ENCODE measurements around the gene CCT3. TPM values are rescaled to one million over a fixed set of nuclear protein-coding genes. Genes with fewer than 3 reads are reported as not detected.
"Not testable (repeated sequence)": the region's sequence is repeated elsewhere in the genome, so short reads cannot be mapped to it uniquely, and the experiment has no call there.

The CCT3 gene
- polyA plus RNA-seq, 3 donors, result 96.5 to 152 (median 100) TPM

GRCh38 chr1:156346035-156346434 lies 7.9 kb upstream of the CCT3 start:
- WGBS, 3 donors, result 81 to 93% (median 92%) methylated on average over 2 of the region's 2 CpGs
- not testable (repeated sequence) for H3K27ac ChIP-seq (ENCODE audit: low read depth, low read length)

DNA sequence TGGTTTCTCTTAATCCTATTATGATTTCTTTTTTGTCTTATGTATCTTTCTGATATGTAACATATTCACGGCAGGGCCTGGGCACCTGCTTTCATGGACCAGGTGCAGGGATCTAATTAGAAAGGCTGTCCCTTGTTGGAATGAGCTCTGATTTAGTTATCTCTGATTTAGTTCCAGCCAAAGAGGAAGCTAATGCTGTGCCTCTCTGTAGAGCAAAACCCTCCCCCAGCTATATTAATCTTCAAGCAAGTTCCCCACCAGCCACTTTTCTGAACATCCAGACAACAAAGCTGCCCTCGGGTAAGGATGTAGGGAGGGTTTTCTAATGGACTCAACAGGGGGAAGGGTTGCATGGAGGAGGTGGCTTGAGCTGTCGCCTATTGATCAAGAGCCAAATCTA lies 6.3 kb upstream of the CCT3 start:
- no peak overlapping the region for H3K27ac ChIP-seq (ENCODE audit: low read depth, low read length)
- WGBS, 3 donors, result 59 to 68% (median 61%) methylated on average over 3 of the region's 3 CpGs

GRCh38 chr1:156342166-156342955 lies 4.3 kb upstream of the CCT3 start:
- no peak overlapping the region for H3K27ac ChIP-seq (ENCODE audit: low read depth, low read length)
- WGBS, 3 donors, result 79 to 95% (median 90%) methylated on average over 1 of the region's 1 CpG

DNA sequence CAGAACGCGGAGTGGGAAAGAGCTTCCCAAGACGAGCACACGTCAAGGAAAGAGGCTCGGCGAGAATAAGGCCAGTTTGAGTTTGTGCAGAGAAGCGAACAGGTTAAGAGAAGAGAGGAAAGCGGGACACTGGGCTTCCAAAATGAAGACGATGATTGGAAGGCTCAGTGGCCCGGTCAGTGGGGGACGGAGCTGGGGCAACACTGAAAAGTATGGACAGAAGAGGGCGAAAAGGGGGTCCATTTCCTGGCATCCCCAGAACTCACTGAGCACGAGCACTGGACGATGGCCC lies 258 bp downstream of the CCT3 start:
- H3K27ac ChIP-seq (ENCODE audit: low read depth, low read length), result no peak overlapping the region
- 0 to 1% (median 1%) methylated on average over 14 of the region's 14 CpGs for WGBS, 3 donors

DNA sequence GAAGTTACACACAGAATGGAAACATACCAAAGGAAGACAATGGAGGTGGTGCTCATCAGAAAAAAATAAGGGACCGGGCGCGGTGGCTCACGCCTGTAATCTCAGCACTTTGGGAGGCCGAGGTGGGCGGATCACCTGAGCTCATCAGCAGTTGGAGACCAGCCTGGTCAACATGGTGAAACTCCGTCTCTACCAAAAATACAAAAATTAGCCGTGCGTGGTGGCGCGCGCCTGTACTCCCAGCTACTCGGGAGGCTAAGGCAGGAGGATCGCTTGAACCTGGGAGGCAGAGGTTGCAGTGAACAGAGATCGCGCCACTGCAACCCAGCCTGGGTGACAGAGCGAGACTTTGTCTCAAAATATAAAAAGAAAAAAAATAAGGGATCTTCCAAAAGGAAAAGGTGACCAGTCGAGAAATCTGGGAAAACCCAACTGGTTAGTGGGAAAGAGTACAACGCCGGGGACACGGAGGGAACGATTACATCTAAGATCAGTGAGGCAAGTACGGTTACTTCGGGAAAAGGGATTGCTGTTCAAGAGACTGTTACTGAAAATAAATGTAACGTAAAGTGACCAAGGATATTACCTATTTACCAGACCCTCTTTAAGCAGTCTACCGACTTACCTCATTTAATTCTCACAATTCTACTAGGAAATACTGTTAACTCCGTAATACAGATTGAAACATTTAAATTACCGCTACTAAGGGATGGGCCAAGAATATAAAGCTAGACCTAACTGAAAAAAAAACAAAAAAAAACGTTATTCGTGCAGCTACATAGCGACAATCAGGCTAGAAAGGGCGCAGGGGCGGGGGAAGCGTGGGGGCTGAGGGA lies 822 bp downstream of the CCT3 start:
- 30 to 35% (median 32%) methylated on average over 34 of the region's 34 CpGs for WGBS, 3 donors

DNA sequence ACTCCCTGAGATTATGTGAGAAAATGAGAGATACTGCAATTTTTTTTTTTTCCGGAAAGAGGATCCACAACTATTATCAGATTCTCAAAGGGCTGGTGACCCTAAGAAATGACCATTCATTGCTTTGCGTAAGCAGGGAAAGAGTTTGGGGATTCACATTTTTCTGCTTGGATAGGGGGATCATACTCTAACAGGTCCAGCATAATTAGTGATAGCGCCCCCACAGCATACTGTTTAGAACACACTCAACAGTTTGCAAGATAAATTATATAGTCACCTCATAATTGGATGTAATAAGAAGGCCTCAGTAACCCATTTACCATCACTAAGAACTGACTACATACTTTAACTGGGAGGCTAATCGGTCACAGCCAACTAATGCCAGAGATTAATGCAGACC lies 1.9 kb downstream of the CCT3 start:
- 66 to 88% (median 84%) methylated on average over 4 of the region's 4 CpGs for WGBS, 3 donors

More for the DNA sequence above, 822 bp downstream of the CCT3 start:
- H3K27ac ChIP-seq (ENCODE audit: low read depth, low read length), result no peak overlapping the region

DNA sequence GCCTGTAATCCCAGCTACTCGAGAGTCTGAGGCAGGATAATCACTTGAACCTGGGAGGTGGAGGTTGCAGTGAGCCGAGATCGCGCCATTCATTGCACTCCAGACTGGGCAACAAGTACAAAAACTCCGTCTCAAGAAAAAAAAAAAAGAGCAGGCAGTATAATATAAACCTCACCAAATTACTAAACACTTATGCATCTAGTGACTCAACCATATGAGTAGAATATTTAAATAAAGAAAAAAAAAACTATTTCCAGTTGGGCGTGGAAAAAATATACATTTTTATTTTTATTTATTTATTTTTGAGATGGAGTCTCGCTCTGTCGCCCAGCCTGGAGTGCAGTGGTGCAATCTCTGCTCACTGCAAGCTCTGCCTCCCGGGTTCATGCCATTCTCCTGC lies 14.9 kb downstream of the CCT3 start:
- not testable (repeated sequence) for H3K27ac ChIP-seq (ENCODE audit: low read depth, low read length)
- WGBS, 3 donors, result 91 to 98% (median 95%) methylated on average over 9 of the region's 9 CpGs

More for the DNA sequence above, 1.9 kb downstream of the CCT3 start:
- H3K27ac ChIP-seq (ENCODE audit: low read depth, low read length), result no peak overlapping the region

- WGBS, 3 donors, result 82 to 87% (median 84%) methylated on average over 3 of the region's 3 CpGs
- no peak overlapping the region for H3K27ac ChIP-seq (ENCODE audit: low read depth, low read length)
These were observed 17.5 kb downstream of the CCT3 start for GRCh38 chr1:156320560-156320959.

GRCh38 chr1:156319664-156320063 lies 18.4 kb downstream of the CCT3 start:
- WGBS, 3 donors, result 50 to 92% (median 82%) methylated on average over 1 of the region's 1 CpG
- H3K27ac ChIP-seq (ENCODE audit: low read depth, low read length), result no peak overlapping the region

DNA sequence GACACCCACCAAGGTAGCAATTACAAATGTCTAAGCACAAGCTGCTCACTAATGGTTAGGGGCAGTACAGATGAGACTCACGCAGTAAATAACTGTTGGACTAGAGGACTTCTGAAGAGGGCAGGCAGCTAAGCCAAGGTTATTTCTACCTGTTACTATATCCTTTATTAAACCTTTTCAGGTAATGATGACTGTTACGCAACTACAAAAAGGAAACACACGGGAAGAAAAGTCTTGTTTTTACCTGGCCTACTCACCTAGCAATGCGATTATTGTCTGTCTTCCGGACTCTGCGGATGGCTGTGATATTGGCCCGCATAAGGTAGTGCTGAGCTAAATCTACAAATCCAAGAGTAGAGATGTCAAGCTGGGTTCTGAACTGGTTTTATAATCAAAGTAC lies 21.2 kb downstream of the CCT3 start:
- no peak overlapping the region for H3K27ac ChIP-seq (ENCODE audit: low read depth, low read length)
- WGBS, 3 donors, result 89 to 94% (median 92%) methylated on average over 7 of the region's 7 CpGs

DNA sequence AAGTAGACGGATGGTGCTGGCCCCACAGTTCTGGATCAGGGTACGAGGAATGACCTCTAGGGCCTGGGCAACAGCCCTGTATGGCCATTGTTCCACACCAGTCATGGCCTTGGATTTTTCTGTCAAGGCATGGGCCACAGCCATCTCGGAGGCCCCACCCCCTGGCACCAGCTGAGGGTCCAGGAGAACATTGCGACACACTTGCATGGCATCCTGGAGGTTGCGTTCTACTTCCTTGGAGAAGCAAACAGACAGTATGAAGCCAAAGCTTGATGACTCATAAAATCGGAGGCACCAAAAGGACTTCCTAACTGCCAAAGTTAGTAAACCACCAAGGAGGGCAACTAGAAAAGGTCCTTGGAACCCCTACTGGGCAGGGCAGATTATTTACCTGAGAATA lies 27.1 kb downstream of the CCT3 start:
- WGBS, 3 donors, result 61 to 86% (median 64%) methylated on average over 6 of the region's 6 CpGs
- no peak overlapping the region for H3K27ac ChIP-seq (ENCODE audit: low read depth, low read length)

- H3K27ac ChIP-seq (ENCODE audit: low read depth, low read length), result no peak overlapping the region
These were observed 30.0 kb downstream of the CCT3 start for GRCh38 chr1:156308078-156308477.

GRCh38 chr1:156305215-156305614 lies 32.9 kb downstream of the CCT3 start:
- H3K27ac ChIP-seq (ENCODE audit: low read depth, low read length), result no peak overlapping the region
- WGBS, 3 donors, result 63 to 85% (median 74%) methylated on average over 2 of the region's 2 CpGs

DNA sequence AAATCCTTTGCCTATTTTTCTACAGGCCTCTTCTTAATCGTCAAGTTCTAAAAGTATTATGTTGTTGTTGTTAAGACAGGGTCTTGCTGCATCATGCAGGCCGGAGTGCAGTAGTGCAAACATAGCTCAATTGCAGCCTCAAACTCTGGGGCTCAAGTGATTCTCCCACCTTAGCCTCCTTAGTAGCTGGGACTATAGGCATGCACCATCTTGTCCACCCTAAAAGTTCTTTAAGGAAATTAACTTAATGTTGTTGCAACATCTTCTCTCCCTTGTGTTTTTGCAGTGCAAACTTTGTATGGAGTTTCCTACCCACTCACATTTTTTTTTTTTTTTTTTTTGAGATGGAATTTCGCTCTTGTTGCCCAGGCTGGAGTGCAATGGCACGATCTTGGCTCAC lies 34.9 kb downstream of the CCT3 start:
- 81 to 96% (median 90%) methylated on average over 2 to 4 of the region's 4 CpGs for WGBS, 3 donors
- no peak overlapping the region for H3K27ac ChIP-seq (ENCODE audit: low read depth, low read length)

- WGBS, 3 donors, result 88 to 94% (median 92%) methylated on average over 19 of the region's 19 CpGs
- H3K27ac ChIP-seq (ENCODE audit: low read depth, low read length), result no peak within 1 kb of the TSS
These were observed 39.2 kb downstream of the CCT3 start, which contains the start of gene VHLL for GRCh38 chr1:156298852-156299357. Gene VHLL, minus strand, starts transcription at chr1:156299307. Its CDS starts 118 bp downstream, at chr1:156299189.

DNA sequence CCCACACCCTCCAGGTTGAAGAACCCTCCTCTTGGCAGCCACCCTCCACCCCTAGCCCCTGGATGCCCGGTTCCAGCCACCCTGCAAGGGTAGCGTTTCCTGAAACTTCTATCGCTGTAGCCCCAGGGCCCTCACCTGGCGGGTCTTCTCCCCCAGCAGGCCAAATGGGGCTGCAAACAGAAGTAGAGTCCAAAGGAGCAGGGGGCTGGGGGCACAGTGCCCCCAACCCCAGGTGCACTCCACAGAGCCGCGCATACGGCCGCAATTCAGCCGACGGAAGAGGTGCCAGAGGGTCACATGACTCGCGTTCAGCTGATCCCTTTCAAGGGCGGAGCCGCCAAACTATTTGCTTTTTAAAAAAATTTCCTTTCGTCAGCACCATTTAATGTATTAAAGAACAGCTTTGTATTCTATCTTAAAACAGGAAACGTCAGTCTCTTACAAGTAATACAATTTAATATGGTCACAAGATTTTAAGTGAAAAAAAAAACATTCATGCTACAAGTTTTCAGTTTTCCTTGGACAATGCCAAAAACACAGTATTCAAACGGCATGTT lies 42.6 kb downstream of the CCT3 start, which contains the start of gene GLMP:
GLMP (minus strand) TSS at position 289 of the 557 bp plus-strand sequence; CDS start at position 255, 34 bp downstream.
- 0 to 1% (median 1%) methylated on average over 17 of the region's 17 CpGs for WGBS, 3 donors
- no peak within 1 kb of the TSS for H3K27ac ChIP-seq (ENCODE audit: low read depth, low read length)

DNA sequence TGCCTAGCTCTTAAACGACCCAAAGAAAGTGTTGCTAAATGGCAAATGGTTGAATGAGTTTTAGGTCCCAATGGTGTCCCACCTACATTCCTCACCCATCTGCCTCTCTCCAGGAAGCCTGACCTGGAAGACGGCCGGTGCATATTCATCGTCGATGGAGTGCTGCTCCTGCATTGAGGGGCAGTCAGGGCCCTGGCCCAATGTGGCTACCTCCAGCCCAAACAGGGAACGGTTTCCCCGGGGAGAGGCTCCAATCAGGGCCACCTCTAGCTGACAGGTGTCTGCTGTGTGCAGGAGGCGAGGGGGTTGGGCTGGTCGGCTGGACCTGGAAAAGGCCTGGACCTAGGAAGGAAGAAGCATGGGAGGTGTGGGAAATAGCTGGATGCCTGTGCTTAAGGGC lies 44.2 kb downstream of the CCT3 start:
- WGBS, 3 donors, result 87 to 92% (median 90%) methylated on average over 9 of the region's 9 CpGs
- no peak overlapping the region for H3K27ac ChIP-seq (ENCODE audit: low read depth, low read length)

DNA sequence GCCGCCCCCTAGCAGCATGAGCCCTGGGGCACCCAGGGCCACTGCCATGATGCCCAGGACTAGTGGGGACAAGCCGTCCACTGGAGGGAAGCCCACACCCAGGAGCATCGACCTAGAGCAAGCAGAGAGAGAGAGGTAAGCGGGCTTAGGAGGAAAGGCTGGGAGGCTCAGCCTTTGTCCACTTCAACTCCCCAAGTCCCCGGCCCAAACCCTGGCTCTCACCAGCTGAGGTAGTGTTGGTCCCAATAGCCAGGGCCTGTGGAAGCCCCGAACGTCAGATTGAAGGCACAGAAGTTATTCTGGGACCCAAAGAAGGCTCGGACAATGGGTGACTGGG lies 45.0 kb downstream of the CCT3 start:
- no peak overlapping the region for H3K27ac ChIP-seq (ENCODE audit: low read depth, low read length)
- 88 to 96% (median 94%) methylated on average over 8 of the region's 8 CpGs for WGBS, 3 donors
